ENCODE measurements around the gene GPR55.

GRCh38 chr2:230877116-230877758, 47.8 kb downstream of the GPR55 start:
- no peak for TF ChIP-seq CTCF (IDR thresholded peaks at IDR 0.05 in 8 of 11, conservative IDR thresholded peaks at IDR 0.05 in 3 of 11)
- no peak for TF ChIP-seq POLR2AphosphoS5 (IDR thresholded peaks at IDR 0.05)
- TF ChIP-seq POLR2A (IDR thresholded peaks at IDR 0.05): no peak
